Mucosa of stomach (tissue), 1 donor: ENCODE results near the gene CEP70.
"Not testable (repeated sequence)": the region's sequence is repeated elsewhere in the genome, so short reads cannot be mapped to it uniquely, and the experiment has no call there.

Source experiments
- H3K27me3 ChIP-seq: one replicate; pipeline ENCODE4 v1.7.0; 2013; ENCODE audit warnings: mild to moderate bottlenecking, low read length; ENCODE audit not compliant: control insufficient read depth, insufficient read depth
- H3K36me3 ChIP-seq: one replicate; pipeline ENCODE4 v1.7.0; 2013; ENCODE audit warnings: low read length; ENCODE audit not compliant: control insufficient read depth, insufficient read depth
- H3K4me1 ChIP-seq: one replicate; pipeline ENCODE4 v1.7.0; 2013; ENCODE audit warnings: mild to moderate bottlenecking, low read length; ENCODE audit not compliant: control insufficient read depth, insufficient read depth
- H3K4me3 ChIP-seq: one replicate; pipeline ENCODE4 v1.7.0; 2013; ENCODE audit warnings: low read length
- H3K9ac ChIP-seq: one replicate; pipeline ENCODE4 v1.7.0; 2013; ENCODE audit warnings: mild to moderate bottlenecking, low read length, moderate library complexity
- H3K9me3 ChIP-seq: one replicate; pipeline ENCODE4 v1.7.0; 2013; ENCODE audit warnings: mild to moderate bottlenecking, low read length, moderate library complexity; ENCODE audit not compliant: control insufficient read depth
- donor health status: Pancreatic carcinoma.

The CEP70 gene

DNA sequence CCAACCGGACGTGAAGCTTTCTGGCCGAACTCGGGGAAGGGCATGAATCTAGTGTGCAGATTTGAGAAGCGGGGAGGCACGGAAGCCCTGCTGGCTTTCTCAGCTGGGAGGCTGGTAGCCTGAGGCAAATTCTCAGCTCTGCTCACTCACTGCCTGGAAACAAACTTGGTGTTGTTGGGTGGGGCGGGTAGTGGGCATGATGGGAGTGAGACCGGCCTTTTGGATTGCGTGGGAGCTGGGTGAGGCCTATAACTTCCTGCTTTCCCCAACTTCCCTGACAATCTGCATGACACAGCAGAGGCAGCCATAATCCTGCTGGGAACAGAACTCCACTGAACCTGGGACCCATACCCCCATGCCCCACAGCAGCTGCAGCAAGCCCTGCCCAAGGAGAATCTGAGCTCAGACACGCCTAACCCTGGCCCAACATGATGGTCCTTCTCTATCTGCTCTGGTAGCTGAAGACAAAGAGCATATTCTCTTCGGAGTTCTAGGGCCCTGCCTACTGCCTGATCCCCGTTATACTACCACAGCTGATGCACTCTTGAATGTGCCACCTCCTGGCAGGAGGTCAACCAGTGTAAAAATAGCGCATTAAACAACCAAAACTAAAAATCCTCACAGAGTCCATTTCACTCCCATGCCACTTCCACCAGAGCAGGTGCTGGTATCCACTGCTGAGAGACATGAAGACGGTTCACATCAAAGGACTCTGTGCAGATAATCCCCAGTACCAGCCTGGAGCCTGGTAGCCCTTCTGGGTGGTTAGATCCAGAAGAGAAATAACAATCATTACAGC, 44.7 kb downstream of the CEP70 start:
- Histone ChIP-seq H3K9me3 (peaks cover 6% of the 10 kb centered on the region), H3K36me3 (no peaks in the 10 kb centered on the region), H3K4me1 (no peaks in the 10 kb centered on the region), H3K27me3 (no peaks in the 10 kb centered on the region), H3K4me3 (no peak overlapping the region), H3K9ac (no peak overlapping the region)

DNA sequence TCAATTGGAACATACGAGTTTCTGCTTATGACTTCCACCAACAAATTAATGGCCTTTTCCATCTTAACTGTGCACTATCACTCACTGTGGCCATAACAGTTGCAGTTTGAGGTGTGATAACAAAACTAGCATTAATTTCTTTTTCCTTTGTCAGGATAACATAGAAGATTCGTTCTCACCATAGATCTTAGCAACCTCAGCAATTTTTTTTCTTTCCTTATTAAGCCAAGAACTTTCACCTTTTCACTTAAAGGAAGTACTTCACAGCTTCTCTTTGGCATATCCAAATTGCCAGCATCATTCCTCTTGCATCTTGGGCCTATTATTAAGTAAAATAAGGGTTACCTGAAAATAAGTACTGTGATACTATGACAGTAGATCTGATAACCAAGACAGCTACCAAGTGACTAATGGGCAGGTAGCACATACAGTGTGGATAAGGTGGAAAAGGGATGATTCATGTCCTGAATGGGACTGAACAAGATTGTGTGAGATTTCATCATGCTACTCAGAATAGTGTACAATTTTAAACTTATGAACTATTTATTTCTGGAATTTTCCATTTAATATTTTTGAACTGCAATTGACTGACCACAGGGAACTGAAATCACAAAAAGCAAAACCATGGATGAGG, 46.6 kb downstream of the CEP70 start:
- Histone ChIP-seq H3K27me3 (no peaks in the 10 kb centered on the region), H3K4me3 (no peak overlapping the region), H3K9ac (no peak overlapping the region), H3K9me3 (peaks cover 6% of the 10 kb centered on the region), H3K36me3 (no peaks in the 10 kb centered on the region), H3K4me1 (no peaks in the 10 kb centered on the region)

- Histone ChIP-seq H3K9me3 (no peaks in the 10 kb centered on the region), H3K27me3 (no peaks in the 10 kb centered on the region), H3K4me3 (no peak overlapping the region), H3K4me1 (no peaks in the 10 kb centered on the region), H3K9ac (no peak overlapping the region), H3K36me3 (peaks cover 3% of the 10 kb centered on the region)
Observed at GRCh38 chr3:138544546-138544945, 49.5 kb downstream of the CEP70 start.

DNA sequence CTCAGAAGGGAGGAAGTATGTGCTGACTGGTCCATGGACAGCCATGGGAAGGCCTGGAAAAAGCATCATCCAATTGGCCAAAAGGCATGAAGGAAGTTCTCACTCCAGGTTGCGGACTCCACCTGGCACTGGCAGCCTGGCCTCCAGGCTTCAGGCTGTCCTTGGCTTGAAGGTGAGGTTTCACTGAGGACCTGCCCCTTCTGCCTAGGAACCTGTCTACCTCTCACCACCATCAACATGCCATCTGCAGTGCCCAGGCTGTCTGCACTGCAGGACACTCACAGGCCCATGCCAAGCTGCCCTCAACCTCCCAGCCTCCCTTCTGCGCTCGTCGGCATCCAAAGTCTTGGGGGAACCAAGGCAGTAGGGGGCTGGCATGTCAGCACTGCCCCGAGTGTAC, 51.1 kb downstream of the CEP70 start:
- no peaks in the 10 kb centered on the region for H3K9me3 ChIP-seq
- H3K36me3 ChIP-seq = peaks cover 3% of the 10 kb centered on the region
- no peak overlapping the region for H3K4me3 ChIP-seq

GRCh38 chr3:138539352-138539751, 54.7 kb downstream of the CEP70 start:
- peaks cover 3% of the 10 kb centered on the region for H3K36me3 ChIP-seq
- H3K9me3 ChIP-seq = no peaks in the 10 kb centered on the region
- no peaks in the 10 kb centered on the region for H3K4me1 ChIP-seq
- H3K9ac ChIP-seq = no peak overlapping the region
- H3K27me3 ChIP-seq = no peaks in the 10 kb centered on the region
- H3K4me3 ChIP-seq = no peak overlapping the region

More for the DNA sequence above, 51.1 kb downstream of the CEP70 start:
- no peak overlapping the region for H3K9ac ChIP-seq
- no peaks in the 10 kb centered on the region for H3K27me3 ChIP-seq
- H3K4me1 ChIP-seq = no peaks in the 10 kb centered on the region

DNA sequence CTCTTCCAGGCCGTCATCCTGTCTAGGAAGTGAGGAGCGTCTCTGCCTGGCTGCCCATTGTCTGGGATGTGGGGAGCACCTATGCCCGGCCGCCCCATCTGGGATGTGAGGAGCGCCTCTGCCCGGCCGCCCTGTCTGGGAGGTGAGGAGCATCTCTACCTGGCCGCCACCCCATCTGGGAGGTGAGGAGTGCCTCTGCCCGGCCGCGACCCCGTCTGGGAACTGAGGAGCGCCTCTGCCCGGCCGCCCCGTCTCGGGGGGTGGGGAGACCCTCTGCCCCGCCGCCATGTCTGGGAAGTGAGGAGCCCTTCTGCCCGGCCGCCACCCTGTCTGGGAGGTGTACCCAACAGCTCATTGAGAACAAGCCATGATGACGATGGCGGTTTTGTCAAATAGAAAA, 72.6 kb downstream of the CEP70 start:
- H3K36me3 ChIP-seq, H3K9me3 ChIP-seq, H3K4me1 ChIP-seq, H3K27me3 ChIP-seq, H3K9ac ChIP-seq, H3K4me3 ChIP-seq: not testable (repeated sequence)

DNA sequence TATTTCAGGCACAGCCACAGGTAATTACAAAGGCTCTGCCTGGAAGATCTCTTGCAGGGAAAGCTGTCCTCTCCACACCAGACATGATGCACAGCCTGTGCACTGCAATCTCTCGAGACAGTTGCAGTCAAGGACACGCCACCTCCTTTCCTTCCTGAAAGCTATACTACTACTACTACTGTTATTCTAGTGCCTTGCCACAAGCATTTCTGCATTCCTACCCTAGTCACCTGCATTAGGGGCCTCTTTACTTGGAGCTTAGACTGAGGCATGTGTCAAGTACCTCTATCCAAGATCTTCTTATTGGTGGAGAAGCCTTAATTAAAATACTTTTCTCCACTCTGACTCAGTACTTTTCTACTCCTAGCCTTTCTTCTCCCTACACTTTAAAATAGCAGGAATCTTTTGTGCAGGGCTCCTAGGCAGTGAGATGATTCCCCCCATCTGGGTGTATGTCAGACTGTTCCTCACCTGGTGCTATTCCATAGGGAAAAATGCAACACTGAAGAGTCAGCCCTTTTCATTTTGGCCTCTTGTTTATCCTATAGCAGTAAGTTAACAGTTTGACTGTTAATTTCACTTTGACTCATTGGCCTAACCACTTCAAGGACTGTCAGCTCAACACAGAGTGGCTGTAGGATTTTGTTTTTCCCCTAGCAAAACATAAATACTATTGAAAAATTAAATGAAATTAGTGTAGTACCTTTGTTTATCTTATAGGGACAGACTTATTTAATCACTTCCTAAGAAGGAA, 80.8 kb downstream of the CEP70 start:
- H3K4me3 ChIP-seq = no peak overlapping the region

GRCh38 chr3:138511945-138512344, 82.1 kb downstream of the CEP70 start:
- Histone ChIP-seq H3K9me3 (no peaks in the 10 kb centered on the region), H3K27me3 (no peaks in the 10 kb centered on the region), H3K36me3 (no peaks in the 10 kb centered on the region), H3K4me1 (no peaks in the 10 kb centered on the region), H3K9ac (no peak overlapping the region), H3K4me3 (no peak overlapping the region)

More for the DNA sequence above, 80.8 kb downstream of the CEP70 start:
- Histone ChIP-seq H3K36me3 (no peaks in the 10 kb centered on the region), H3K9me3 (no peaks in the 10 kb centered on the region), H3K4me1 (no peaks in the 10 kb centered on the region), H3K27me3 (no peaks in the 10 kb centered on the region), H3K9ac (no peak overlapping the region)

DNA sequence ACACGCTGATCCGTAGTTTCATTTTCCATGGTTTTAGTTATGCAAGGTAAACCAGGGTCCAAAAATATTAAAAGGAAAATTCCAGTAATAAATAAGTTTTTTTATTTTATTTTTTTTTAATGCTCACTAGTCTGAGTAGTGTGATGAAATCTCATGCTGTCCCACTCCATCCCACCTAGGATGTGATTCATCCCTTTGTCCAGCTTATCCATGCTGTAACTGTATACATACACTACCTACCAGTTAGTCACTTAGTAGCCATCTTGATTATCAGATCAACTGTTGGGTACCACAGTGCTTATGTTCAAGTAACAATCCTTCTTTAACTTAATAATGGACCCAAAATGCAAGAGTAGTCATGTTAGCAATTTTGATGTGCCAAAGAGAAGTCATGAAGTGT, 84.5 kb downstream of the CEP70 start:
- Histone ChIP-seq H3K9me3 (no peaks in the 10 kb centered on the region), H3K27me3 (no peaks in the 10 kb centered on the region), H3K9ac (no peak overlapping the region)

DNA sequence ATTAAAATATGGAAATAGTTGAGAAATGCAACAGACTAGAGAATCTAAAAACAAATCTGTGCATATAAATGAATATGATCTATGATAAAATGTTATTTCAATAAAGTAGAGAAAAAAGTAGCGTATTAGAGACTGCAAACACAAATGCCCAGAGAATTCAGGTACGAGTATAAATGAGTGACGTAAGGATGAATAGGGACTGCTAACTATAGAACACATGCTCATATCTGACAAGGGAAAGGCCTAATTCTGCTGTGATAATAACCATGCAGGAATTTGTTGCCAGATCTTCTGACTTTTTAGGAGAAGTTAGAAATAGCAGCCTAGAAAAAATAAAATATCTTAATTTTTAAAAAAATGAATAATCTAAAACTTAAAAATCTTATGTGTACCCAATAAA, 86.5 kb downstream of the CEP70 start:
- Histone ChIP-seq H3K36me3 (no peaks in the 10 kb centered on the region), H3K4me1 (no peaks in the 10 kb centered on the region), H3K4me3 (no peak overlapping the region)

More for the DNA sequence above, 84.5 kb downstream of the CEP70 start:
- Histone ChIP-seq H3K4me1 (no peaks in the 10 kb centered on the region), H3K36me3 (no peaks in the 10 kb centered on the region), H3K4me3 (no peak overlapping the region)

GRCh38 chr3:138498991-138499390, 95.1 kb downstream of the CEP70 start:
- H3K36me3 ChIP-seq = no peaks in the 10 kb centered on the region
- no peaks in the 10 kb centered on the region for H3K4me1 ChIP-seq
- H3K9me3 ChIP-seq = no peaks in the 10 kb centered on the region
- no peaks in the 10 kb centered on the region for H3K27me3 ChIP-seq
- no peak overlapping the region for H3K9ac ChIP-seq
- H3K4me3 ChIP-seq = no peak overlapping the region

More for the DNA sequence above, 86.5 kb downstream of the CEP70 start:
- no peaks in the 10 kb centered on the region for H3K27me3 ChIP-seq
- no peaks in the 10 kb centered on the region for H3K9me3 ChIP-seq
- no peak overlapping the region for H3K9ac ChIP-seq

DNA sequence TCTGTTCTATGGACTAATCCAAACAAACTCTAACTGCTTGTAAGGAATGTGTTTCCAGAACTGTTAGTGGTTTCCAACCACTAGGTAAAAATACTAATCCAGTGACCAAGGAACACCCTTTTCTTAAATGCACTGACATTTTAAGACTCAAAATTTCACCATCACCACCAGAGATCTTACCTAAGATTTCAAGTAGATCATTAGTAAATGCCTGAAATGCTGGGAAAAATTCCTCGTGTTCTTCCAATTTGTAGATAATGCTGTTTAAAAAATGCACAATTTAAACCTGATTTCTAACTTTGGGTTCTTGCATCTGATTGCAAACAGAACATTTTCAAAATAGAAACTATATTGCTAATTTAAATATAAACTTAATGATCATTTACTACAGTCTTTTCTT, 96.2 kb downstream of the CEP70 start:
- Histone ChIP-seq H3K36me3 (no peaks in the 10 kb centered on the region), H3K4me1 (no peaks in the 10 kb centered on the region), H3K4me3 (no peak overlapping the region), H3K9ac (no peak overlapping the region), H3K9me3 (no peaks in the 10 kb centered on the region), H3K27me3 (no peaks in the 10 kb centered on the region)
